IMR-90 (cell line): ENCODE measurements around the gene NEK9. TPM values are rescaled to one million over a fixed set of nuclear protein-coding genes. Genes with fewer than 3 reads are reported as not detected.

Source experiments
- ATAC-seq: fragments of 200-7000 bp; cut with Tn5 transposase; 2 replicates; pipeline ENCODE4 v1.9.1; 2020; ENCODE audit warnings: low read depth, mild to moderate bottlenecking, moderate library complexity
- BruUV-seq: library from RNA; stranded (reverse); fragments of 400-500 nt; replicated peaks from 2 replicates; lab custom pipeline; 2021; lab: Mats Ljungman, UMichigan
- CTCF ChIA-PET: fragments of 300-600 bp; formaldehyde crosslinking; extraction: SDS; loops from one replicate; lab custom pipeline; 2021; ENCODE audit warnings: antibody characterized with exemption; lab: Yijun Ruan, JAX
- POLR2A ChIA-PET: fragments of 300-600 bp; sonication (Branson Sonifier 250); formaldehyde crosslinking; loops from one replicate; lab custom pipeline; 2022; ENCODE audit warnings: antibody characterized with exemption; ENCODE audit not compliant: unreplicated experiment; lab: Charles Lee
- DNase-seq: peaks from one replicate; pipeline ENCODE4 v3.0.0; 2013
- H2AFZ ChIP-seq: replicated peaks from 2 replicates; pipeline ENCODE3; 2013; ENCODE audit warnings: low read length, mild to moderate bottlenecking; ENCODE audit not compliant: poor library complexity
- H2AK5ac ChIP-seq: 2 replicates; pipeline ENCODE4 v1.6.1; 2013; ENCODE audit warnings: low read depth, low read length, inconsistent platforms
- H2AK9ac ChIP-seq: replicated peaks from 2 replicates; pipeline ENCODE3; 2013; ENCODE audit warnings: mild to moderate bottlenecking, low read depth, low read length, moderate library complexity; ENCODE audit not compliant: poor library complexity
- H2BK120ac ChIP-seq: 2 replicates; pipeline ENCODE4 v1.6.1; 2013; ENCODE audit warnings: low read depth, low read length, inconsistent platforms
- H2BK15ac ChIP-seq: 3 replicates; pipeline ENCODE4 v1.6.1; 2013; ENCODE audit warnings: low read depth, low read length, inconsistent platforms
- H2BK20ac ChIP-seq: 2 replicates; pipeline ENCODE4 v1.6.1; 2013; ENCODE audit warnings: low read depth, mild to moderate bottlenecking, inconsistent platforms, low read length, moderate library complexity
- H2BK5ac ChIP-seq: 2 replicates; pipeline ENCODE4 v1.6.1; 2013; ENCODE audit warnings: mild to moderate bottlenecking, low read depth, low read length, inconsistent platforms; ENCODE audit not compliant: poor library complexity, severe bottlenecking
- H3K14ac ChIP-seq: replicated peaks from 2 replicates; pipeline ENCODE4 v1.6.1; 2013; ENCODE audit warnings: low read depth, low read length, inconsistent platforms
- H3K18ac ChIP-seq: 2 replicates; pipeline ENCODE4 v1.6.1; 2013; ENCODE audit warnings: low read depth, low read length, control low read depth
- H3K23ac ChIP-seq: 2 replicates; pipeline ENCODE4 v1.6.1; 2013; ENCODE audit warnings: low read depth, low read length, inconsistent platforms
- H3K27ac ChIP-seq: 2 replicates; pipeline ENCODE4 v1.5.1; 2013; ENCODE audit warnings: mild to moderate bottlenecking, control low read depth, low read length; ENCODE audit not compliant: insufficient read depth
- H3K27me3 ChIP-seq: 2 replicates; pipeline ENCODE4 v1.6.1; 2013; ENCODE audit warnings: low read length; ENCODE audit not compliant: control insufficient read depth, insufficient read depth
- H3K36me3 ChIP-seq: 2 replicates; pipeline ENCODE4 v1.6.1; 2013; ENCODE audit warnings: low read length, mixed read lengths; ENCODE audit not compliant: control insufficient read depth, insufficient read depth
- H3K4ac ChIP-seq: 2 replicates; pipeline ENCODE4 v1.6.1; 2013; ENCODE audit warnings: low read depth, low read length, inconsistent platforms
- H3K4me1 ChIP-seq: 2 replicates; pipeline ENCODE4 v1.6.1; 2013; ENCODE audit warnings: low read length, mixed read lengths; ENCODE audit not compliant: control insufficient read depth, insufficient read depth
- H3K4me2 ChIP-seq: 2 replicates; pipeline ENCODE4 v1.6.1; 2013; ENCODE audit warnings: low read depth, mild to moderate bottlenecking, control low read depth, low read length, moderate library complexity
- H3K4me3 ChIP-seq: 2 replicates; pipeline ENCODE4 v1.5.1; 2013; ENCODE audit warnings: low read depth, mild to moderate bottlenecking, control low read depth, low read length, moderate library complexity; ENCODE audit not compliant: insufficient read depth
- H3K56ac ChIP-seq: 2 replicates; pipeline ENCODE4 v1.6.1; 2013; ENCODE audit warnings: low read length, inconsistent platforms; ENCODE audit not compliant: insufficient read depth; ENCODE audit errors: extremely low read depth
- H3K79me1 ChIP-seq, 2 experiments: 2 replicates each; pipeline ENCODE4 v1.6.1; 2013; ENCODE audit warnings: low read length in 2 of 2, inconsistent platforms in 1 of 2, low read depth in 1 of 2
- H3K9ac ChIP-seq: 2 replicates; pipeline ENCODE4 v1.6.1; 2013; ENCODE audit warnings: low read depth, low read length, control low read depth
- H3K9me1 ChIP-seq: 2 replicates; pipeline ENCODE4 v1.6.1; 2013; ENCODE audit warnings: low read length, inconsistent platforms; ENCODE audit not compliant: insufficient read depth
- H3K9me3 ChIP-seq: 2 replicates; pipeline ENCODE4 v1.6.1; 2013; ENCODE audit warnings: low read length; ENCODE audit not compliant: control insufficient read depth, insufficient read depth
- H4K20me1 ChIP-seq: 2 replicates; pipeline ENCODE4 v1.6.1; 2013; ENCODE audit warnings: low read length, inconsistent platforms; ENCODE audit not compliant: insufficient read depth
- H4K5ac ChIP-seq: 2 replicates; pipeline ENCODE4 v1.6.1; 2013; ENCODE audit warnings: mild to moderate bottlenecking, low read depth, low read length, control low read depth
- H4K8ac ChIP-seq, 2 experiments: 2 replicates each; pipeline ENCODE4 v1.6.1; 2013; ENCODE audit warnings: low read depth in 2 of 2, low read length in 2 of 2, control low read depth in 1 of 2, inconsistent platforms in 1 of 2
- H4K91ac ChIP-seq: 2 replicates; pipeline ENCODE4 v1.6.1; 2013; ENCODE audit warnings: low read depth, low read length, inconsistent platforms; ENCODE audit not compliant: insufficient read depth
- FOS ChIP-seq: fragments of 150-350 bp; IDR thresholded peaks from 2 replicates; pipeline ENCODE4 v1.6.1; 2016; ENCODE audit warnings: low read depth, low read length
- MXI1 ChIP-seq: IDR thresholded peaks from 2 replicates; pipeline ENCODE4 v1.6.1; 2012; ENCODE audit warnings: low read depth, mild to moderate bottlenecking, low read length, moderate library complexity, borderline replicate concordance
- WGBS, 2 experiments: methylation state at CpG; one replicate each; pipeline versions ENCODE4 v1.1.5 to v1.1.7; 2013; ENCODE audit warnings: missing lambda C conversion rate in 2 of 2; ENCODE audit not compliant: insufficient read length in 1 of 2; ENCODE audit errors: extremely low coverage in 2 of 2; 5-methylcytosine and 5-hydroxymethylcytosine counted together
- dilution Hi-C: fragments of 300-500 bp; cut with HindIII; formaldehyde crosslinking; loops from one replicate; pipeline ENCODE4 v1.14.3; 2018; ENCODE audit warnings: low sequenced_read_pairs; ENCODE audit not compliant: unreplicated experiment
- in situ Hi-C: fragments of 300-500 bp; cut with MboI; formaldehyde crosslinking; loops from 3 replicates; pipeline ENCODE4 v1.14.3; 2019; ENCODE audit warnings: low sequenced_read_pairs, inconsistent platforms, mixed read lengths
- intact Hi-C: fragments of 100-400 bp; cut with micrococcal nuclease; formaldehyde crosslinking; loops from 2 replicates; pipeline ENCODE4 v1.10.0; 2022
- polyA plus RNA-seq, 3 experiments: library from polyadenylated mRNA; depleted of rRNA; stranded (reverse); fragments of >200 nt; gene quantifications; 2 replicates each; pipeline ENCODE4 v1.2.3, GENCODE V29; 2012; ENCODE audit warnings: low replicate concordance in 1 of 3
- total RNA-seq: library from RNA; depleted of rRNA; stranded (reverse); fragments of >200 nt; gene quantifications from 2 replicates; pipeline ENCODE4 v1.2.3, GENCODE V29; 2012
- TF ChIP-seq, protein P1 (sequence below): fragments of 150-350 bp; IDR thresholded peaks from 2 replicates; pipeline ENCODE4 v1.6.1; 2017; ENCODE audit warnings: mild to moderate bottlenecking, antibody characterized with exemption, low read length, low read depth

NEK9 gene
- total and polyA plus RNA-seq, 2 of the 4 experiments (the other 2 are of a cell fraction): 22.9 to 23.2 TPM

DNA sequence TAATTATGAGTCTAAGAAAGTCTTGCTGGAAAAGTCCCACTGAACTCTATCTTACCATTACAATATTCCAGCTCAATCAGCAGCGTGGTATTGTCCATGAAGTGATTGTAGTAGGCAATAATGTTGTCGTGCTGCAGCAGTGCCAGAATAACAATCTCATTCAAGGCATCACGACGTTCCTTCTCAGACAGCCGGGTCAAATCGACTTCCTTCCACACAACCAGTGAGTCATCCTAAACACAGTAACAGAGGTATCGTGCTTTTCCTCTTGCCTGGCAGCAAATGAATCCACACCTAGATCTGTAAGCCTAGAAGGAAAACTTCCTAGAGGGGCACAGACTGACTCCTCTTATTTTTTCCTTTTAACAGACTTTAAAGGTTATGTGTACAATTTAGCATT is 2.9 kb downstream of the NEK9 start:
- peak; percentile 86 for DNase-seq
- no TSS peak for BruUV-seq
- Histone ChIP-seq H3K4me1 (peaks cover 6% of the 10 kb centered on the region; the same call in 1 of the 2 replicates), H3K9me1 (peaks cover 3% of the 10 kb centered on the region; the same call in 1 of the 2 replicates), H3K9me3 (no peaks in the 10 kb centered on the region), H3K23ac (no peak overlapping the region), H2BK15ac (no peak overlapping the region), H4K8ac (no peak overlapping the region; a peak in 1 of 4 replicates), H4K91ac (no peak overlapping the region), H2BK120ac (no peak overlapping the region), H4K5ac (no peak overlapping the region), H3K79me1 (peaks cover 24 to 39% of the 10 kb centered on the region in 2 experiments), H3K9ac (no peak overlapping the region), H2BK5ac (no peak overlapping the region), H2AK5ac (no peak overlapping the region), H2BK20ac (no peak overlapping the region), H3K27me3 (no peaks in the 10 kb centered on the region), H3K4ac (no peak overlapping the region), H3K18ac (no peak overlapping the region), H2AFZ (no peak overlapping the region), H3K4me2 (no peak overlapping the region), H3K36me3 (peaks cover 1% of the 10 kb centered on the region; the same call in 1 of the 2 replicates), H3K4me3 (no peak overlapping the region), H3K14ac (no peak overlapping the region), H4K20me1 (no peaks in the 10 kb centered on the region), H2AK9ac (no peak overlapping the region), H3K56ac (no peak overlapping the region), H3K27ac (no peak overlapping the region)
- dilution Hi-C loops (no loop called here), intact Hi-C loops (no loop called here), in situ Hi-C loops (no loop called here)
- WGBS, 2 experiments: no CpG with 5 or more reads among the region's 7 CpGs
- POLR2A ChIA-PET: no interaction called here
- CTCF ChIA-PET: no interaction called here
- TF ChIP-seq MXI1 (no peak), FOS (peak; percentile 54)
- TF ChIP-seq, protein P1, sequence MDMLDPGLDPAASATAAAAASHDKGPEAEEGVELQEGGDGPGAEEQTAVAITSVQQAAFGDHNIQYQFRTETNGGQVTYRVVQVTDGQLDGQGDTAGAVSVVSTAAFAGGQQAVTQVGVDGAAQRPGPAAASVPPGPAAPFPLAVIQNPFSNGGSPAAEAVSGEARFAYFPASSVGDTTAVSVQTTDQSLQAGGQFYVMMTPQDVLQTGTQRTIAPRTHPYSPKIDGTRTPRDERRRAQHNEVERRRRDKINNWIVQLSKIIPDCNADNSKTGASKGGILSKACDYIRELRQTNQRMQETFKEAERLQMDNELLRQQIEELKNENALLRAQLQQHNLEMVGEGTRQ: no peak
- 0 out of 2 replicates have a peak, but pooled peaks have one; percentile 4 for ATAC-seq
